Amniotic epithelial cell (primary cell): ENCODE results near the gene TOR1AIP1.

Experiments
- DNase-seq: peaks from one replicate; pipeline ENCODE4 v3.0.0-alpha.2; 2010; ENCODE audit warnings: low read depth

Gene TOR1AIP1

DNA sequence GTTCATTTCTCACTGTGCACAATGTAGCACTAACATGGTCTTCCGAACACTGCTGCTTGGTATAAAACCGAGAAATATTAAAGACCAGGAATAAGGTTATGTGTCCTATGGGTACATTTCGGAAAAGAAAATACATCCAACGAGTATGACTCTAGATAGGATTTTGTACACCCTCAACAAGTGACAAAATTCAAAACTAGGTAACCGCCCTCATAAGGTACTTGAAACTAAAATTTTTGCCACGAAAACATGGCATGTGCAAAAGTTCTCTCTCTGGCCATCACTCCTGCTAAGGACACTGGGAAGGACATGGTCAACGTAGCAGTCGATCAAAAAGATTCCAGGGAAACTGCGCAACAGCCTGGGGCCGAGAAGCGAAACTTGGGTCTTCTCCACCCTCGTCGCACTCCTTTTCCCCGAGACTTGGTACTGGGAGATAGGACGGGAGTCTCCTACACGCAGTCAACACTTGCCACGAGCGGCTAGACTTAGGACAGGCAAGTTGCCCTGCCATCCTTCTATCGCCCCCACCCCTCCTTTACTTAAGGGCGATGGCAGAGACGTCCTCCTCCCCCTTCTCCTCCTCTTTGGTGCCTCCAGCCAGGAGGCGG, 338 bp upstream of the TOR1AIP1 start:
- peak; percentile 93 for DNase-seq

GRCh38 chr1:179883040-179883744, 1.1 kb downstream of the TOR1AIP1 start:
- DNase-seq = no peak

DNA sequence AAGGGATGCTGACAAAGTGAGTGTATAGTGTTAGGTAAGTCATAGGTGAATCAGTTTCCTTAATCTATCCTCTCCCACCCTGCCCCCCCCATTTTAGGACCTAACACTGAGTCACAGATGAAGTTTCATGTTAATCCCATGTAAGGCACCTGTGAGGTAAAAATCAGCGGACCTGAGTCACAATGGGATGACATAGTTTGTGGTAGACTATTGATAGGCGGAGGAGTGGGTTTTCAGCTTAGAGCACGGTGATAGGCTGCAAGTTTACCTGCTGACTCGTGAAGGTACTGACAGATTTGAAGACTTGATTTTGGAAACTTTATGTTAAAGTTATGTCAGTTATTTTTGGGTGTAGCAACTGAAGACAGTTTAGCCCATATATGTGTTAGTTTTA, 1.7 kb downstream of the TOR1AIP1 start:
- DNase-seq = no peak

DNA sequence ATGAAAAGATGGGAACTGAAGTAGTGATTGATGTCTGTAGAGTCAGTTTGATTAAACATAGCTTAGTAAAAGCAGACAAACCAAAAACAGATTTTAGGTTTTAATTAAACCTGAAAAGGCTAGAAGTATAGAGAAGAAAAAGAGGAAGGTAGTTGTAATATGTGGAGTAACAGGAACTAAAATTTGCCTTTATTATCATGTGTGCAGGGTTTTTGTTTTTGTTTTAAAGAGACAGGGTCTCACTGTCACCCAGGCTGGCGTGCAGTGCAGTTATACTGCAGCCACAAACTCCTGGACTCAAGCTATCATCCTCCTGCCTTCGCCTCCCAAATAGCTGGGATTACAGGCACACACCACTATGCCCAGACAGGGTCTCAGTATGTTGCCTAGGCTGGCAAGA, 6.0 kb downstream of the TOR1AIP1 start:
- no peak for DNase-seq

- DNase-seq = no peak
These were observed 7.5 kb downstream of the TOR1AIP1 start for GRCh38 chr1:179889589-179889988.

- no peak for DNase-seq
These were observed 28.8 kb downstream of the TOR1AIP1 start for GRCh38 chr1:179910934-179911333.

DNA sequence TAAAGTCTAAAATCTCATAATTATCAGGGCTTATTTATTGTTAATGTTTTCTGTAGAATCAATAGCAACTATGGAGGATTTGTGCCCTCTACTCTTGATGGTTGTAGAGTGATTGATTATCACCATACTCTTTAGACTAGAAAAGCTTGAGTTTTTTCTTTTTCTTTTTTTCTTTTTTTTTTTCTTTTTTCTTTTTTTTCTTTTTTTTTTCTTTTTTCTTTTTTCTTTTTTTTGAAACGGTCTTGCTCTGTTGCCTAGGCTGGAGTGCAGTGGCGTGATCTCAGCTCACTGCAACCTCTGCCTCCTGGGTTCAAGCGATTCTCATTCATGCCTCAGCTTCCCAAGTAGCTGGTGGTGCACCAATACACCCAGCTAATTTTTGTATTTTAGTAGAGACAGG, 29.7 kb downstream of the TOR1AIP1 start:
- no peak for DNase-seq

GRCh38 chr1:179917601-179918429, 35.7 kb downstream of the TOR1AIP1 start:
- no peak for DNase-seq

DNA sequence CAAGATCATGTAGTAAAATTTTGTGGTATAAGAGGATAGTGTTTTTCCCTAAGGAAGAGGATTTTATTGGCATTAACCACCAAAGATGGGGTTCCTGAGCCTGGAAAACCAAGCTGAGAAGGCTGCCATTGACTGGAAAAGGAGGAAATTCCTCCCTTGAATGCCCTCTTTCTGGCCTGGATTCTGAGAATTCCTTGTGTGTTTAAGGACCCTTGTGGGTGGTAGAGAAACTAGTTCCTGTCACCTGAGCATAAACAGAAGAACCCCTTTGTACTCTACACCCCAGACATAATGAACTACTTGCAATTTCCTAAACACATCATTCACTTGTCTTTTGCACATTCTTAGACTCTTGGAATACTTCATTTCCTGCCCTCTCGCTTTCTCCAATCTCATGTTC, 39.4 kb downstream of the TOR1AIP1 start:
- no peak for DNase-seq

GRCh38 chr1:179921981-179922872, 40.1 kb downstream of the TOR1AIP1 start:
- DNase-seq = no peak

GRCh38 chr1:179923029-179923428, 40.9 kb downstream of the TOR1AIP1 start:
- DNase-seq = no peak

DNA sequence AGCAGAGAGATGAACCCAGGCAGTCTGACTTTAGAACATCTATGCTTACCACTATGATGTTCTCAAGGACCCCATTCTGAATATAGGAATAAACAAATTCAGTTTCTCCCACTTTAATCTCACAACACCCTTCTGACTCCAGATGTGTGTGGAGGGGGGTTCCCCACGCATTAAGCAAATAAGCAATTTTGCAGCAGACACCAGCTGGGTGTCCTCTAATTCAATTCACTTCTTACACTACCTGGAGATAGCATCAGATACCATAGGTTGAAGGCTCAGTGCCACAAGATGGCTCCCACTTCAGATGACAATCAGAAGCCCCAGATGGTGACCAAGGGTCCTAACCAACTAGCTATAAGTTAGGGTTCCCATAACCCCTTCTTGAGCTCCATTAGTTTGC, 42.2 kb downstream of the TOR1AIP1 start:
- DNase-seq = no peak

GRCh38 chr1:179925302-179925701, 43.2 kb downstream of the TOR1AIP1 start:
- DNase-seq = no peak

DNA sequence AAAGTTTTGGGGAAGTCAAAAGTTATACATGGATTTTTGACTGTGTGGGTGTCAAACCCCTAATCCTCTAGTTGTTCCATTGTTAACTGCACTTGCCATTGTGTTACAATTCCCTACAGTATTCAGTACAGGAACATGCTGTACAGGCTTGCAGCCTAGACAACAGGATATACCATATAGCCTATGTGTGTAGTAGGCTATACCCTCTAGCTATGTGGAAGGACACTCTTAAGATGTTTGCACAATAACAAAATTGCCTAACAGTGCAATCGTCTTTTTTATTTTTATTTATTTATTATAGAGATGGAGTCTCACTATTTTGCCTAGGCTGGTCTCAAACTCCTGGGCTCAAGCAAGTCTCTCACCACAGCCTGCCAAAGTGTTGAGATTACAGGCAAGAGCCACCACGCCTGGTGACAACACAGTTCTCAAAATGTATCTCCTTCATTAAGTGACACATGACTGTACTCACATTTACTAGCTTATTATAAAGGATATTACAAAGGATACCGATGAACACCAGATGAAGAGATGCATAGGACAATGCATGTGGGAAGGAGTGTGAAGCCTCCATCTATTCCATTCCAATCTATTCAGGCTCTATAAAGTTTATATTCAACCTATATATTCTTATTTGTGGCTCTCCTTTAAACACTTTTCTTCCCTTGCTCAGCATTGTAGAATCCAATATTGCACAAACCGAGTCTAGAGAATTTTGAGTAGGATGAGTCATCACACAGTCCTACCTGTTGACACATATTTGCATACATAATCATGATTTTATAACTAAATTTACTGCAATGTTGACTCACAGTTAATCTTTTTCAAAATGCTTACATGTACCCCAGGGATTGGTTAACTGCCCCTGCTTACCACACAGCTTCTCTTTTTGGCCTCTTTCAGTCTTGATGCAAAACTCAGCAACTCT, 44.1 kb downstream of the TOR1AIP1 start:
- DNase-seq = peak; percentile 87

DNA sequence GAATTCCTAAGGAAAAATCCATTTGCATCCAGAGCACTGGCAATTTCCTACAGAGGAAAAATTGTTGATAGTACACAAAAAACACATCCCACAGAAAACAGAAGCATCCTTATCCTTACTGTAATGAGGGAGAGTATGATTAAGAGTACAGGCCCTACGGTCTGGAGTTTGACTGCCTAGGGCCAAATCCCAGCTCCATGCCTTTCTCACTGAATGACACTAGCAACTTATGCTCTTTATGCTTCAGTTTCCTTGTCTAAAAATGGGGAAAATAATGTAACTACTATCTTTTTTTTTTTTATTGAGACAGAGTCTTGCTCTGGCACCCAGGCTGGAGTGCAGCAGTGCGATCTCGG, 44.7 kb downstream of the TOR1AIP1 start:
- DNase-seq = no peak

DNA sequence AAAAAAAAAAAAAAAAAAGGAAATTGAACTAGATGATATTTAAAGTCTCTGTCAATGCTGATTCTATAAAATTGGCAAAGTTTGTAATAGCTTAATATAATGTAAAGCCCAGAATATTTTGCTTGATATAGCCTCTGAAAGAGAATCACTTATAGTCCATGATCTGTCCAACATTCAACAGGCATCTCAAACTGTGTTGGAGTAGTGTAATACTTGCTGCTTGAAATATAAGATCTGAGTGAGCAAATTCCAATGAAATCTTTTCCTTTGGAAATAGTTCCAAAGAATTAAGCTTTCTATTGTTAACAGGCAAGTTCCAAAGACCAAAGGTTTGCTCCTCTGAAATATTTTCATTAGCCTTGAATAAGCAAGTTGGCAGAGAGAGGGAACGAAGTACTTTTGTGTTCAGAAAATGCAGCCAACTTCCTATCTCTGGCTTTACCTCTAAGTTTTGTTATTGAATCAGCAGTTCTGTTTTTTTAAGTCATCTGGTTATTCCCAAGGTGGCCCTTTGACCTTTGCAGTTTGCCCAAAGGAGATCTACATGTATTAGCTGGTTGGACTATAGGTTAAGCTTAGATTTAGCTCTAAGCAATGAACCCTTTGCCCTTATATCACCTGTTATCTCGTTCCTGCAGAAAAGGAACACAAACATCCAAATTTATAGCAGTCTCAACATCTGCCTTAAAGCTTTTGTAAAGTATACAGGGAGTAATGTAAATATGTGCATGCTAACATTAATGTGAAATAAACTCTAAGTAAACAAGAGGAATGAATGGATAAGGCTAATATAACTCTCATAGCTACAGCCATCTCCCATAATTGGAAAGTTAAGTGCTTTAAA, 48.1 kb downstream of the TOR1AIP1 start:
- no peak for DNase-seq

DNA sequence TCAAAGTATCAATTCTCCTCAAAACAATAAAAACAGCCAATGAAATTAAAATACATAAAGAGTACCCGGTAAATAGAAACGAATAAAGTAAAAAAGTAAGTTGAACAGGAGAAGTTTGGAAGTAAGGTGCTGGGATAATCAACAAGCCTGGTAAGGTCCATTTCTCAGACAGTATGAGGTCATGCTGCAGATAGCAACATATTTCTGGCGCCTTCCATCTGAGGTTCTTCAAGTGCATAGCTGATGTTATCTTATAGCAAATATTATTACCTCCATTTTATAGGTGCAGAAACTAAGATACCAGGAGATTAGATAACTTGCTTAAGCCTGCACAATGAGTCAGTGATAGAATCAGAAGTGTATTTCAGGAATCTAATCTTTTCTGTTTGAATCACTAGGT, 48.8 kb downstream of the TOR1AIP1 start:
- peak; percentile 66 for DNase-seq

GRCh38 chr1:179933219-179933618, 51.1 kb downstream of the TOR1AIP1 start:
- DNase-seq = no peak

DNA sequence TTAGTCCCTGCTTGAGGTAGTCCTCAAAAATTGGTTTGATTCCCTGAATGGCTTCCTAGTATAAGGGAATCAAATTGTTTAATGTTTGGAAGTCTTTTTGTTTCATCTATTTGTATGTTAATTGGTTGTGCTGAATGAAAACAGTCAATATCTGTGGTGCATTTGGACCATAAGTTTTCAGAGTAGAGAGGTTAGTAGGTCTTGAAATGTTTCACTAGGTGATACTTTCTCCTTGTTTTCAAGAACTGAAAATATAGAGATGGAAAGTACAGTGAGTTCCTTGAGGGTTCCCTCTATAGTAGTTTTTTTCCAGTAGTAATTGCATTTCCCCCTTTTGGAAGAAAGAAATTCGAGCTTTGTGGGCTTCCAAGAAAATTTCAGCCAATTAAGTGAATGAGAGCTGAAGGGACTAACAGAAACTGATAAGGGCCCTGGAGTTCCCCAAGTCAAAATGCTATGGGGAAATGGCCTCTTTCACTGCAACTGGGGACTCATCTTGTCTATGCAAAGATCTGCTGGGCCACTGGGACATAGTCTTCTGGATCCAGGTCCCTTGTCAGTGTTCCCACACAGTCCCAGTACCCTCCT, 53.9 kb downstream of the TOR1AIP1 start:
- no peak for DNase-seq
